Hypothalamus (tissue), 51 donors: ENCODE data around the gene TMEM109.

ENCODE experiments used
- DNase-seq, 51 donors: peaks; one replicate each; lab custom pipeline; 2025; lab: John Stamatoyannopoulos, UW

Gene TMEM109

GRCh38 chr11:60924906-60925853 lies 11.2 kb downstream of the TMEM109 start:
- peak in 5 of 51 donors; percentile 12 to 56 (median 46) for DNase-seq

- peak in 1 of 51 donors; percentile 56 for DNase-seq
Observed at GRCh38 chr11:60925868-60926267, 11.9 kb downstream of the TMEM109 start.

GRCh38 chr11:60926500-60926899 lies 12.5 kb downstream of the TMEM109 start:
- DNase-seq: peak in 27 of 51 donors; percentile 10 to 73 (median 40)

- DNase-seq: no peak
Observed at GRCh38 chr11:60927061-60927592, 13.2 kb downstream of the TMEM109 start.

GRCh38 chr11:60927600-60927999 lies 13.6 kb downstream of the TMEM109 start:
- no peak for DNase-seq

- peak in 1 of 51 donors; percentile 55 for DNase-seq
Observed at GRCh38 chr11:60928563-60929001, 14.6 kb downstream of the TMEM109 start.

- DNase-seq: no peak
Observed at GRCh38 chr11:60929764-60930163, 15.8 kb downstream of the TMEM109 start.

GRCh38 chr11:60930394-60930793 lies 16.4 kb downstream of the TMEM109 start:
- no peak for DNase-seq

- DNase-seq: no peak
Observed at GRCh38 chr11:60931917-60932316, 18.0 kb downstream of the TMEM109 start.

GRCh38 chr11:60932605-60933356 lies 18.8 kb downstream of the TMEM109 start:
- no peak for DNase-seq

GRCh38 chr11:60933416-60934123 lies 19.6 kb downstream of the TMEM109 start:
- no peak for DNase-seq

- DNase-seq: no peak
Observed at GRCh38 chr11:60934124-60934789, 20.3 kb downstream of the TMEM109 start.

GRCh38 chr11:60934790-60935605 lies 21.0 kb downstream of the TMEM109 start:
- no peak for DNase-seq

- DNase-seq: no peak
Observed at GRCh38 chr11:60935676-60936442, 21.9 kb downstream of the TMEM109 start.

- DNase-seq: no peak
Observed at GRCh38 chr11:60936467-60937143, 22.6 kb downstream of the TMEM109 start.

- DNase-seq: no peak
Observed at GRCh38 chr11:60937144-60937527, 23.2 kb downstream of the TMEM109 start.

- DNase-seq: no peak
Observed at GRCh38 chr11:60937811-60938210, 23.9 kb downstream of the TMEM109 start.

GRCh38 chr11:60938500-60938899 lies 24.5 kb downstream of the TMEM109 start:
- no peak for DNase-seq
